Measurements from ENCODE around the gene KNL1.

KNL1 gene

DNA sequence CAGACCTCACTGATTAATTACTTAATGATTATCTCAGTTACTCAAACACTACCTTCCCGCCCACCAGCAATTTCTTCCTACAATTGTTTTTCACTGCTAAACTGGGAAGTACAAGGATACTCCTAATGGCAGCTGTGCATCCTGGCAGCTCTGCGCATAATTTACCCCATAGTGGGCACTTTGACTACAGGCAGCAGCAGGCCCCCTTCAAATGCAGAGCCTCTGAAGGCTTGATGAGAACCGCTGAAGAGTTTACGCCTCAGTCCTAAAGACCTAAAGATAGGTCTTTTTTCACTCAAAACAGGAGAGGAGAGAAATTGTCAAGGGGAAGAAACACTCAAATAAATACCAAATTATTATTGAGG, 39.9 kb upstream of the KNL1 start:
- TF ChIP-seq, protein P1, sequence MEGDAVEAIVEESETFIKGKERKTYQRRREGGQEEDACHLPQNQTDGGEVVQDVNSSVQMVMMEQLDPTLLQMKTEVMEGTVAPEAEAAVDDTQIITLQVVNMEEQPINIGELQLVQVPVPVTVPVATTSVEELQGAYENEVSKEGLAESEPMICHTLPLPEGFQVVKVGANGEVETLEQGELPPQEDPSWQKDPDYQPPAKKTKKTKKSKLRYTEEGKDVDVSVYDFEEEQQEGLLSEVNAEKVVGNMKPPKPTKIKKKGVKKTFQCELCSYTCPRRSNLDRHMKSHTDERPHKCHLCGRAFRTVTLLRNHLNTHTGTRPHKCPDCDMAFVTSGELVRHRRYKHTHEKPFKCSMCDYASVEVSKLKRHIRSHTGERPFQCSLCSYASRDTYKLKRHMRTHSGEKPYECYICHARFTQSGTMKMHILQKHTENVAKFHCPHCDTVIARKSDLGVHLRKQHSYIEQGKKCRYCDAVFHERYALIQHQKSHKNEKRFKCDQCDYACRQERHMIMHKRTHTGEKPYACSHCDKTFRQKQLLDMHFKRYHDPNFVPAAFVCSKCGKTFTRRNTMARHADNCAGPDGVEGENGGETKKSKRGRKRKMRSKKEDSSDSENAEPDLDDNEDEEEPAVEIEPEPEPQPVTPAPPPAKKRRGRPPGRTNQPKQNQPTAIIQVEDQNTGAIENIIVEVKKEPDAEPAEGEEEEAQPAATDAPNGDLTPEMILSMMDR (IDR thresholded peaks at IDR 0.05; ENCODE audit: low read depth, low read length, missing control alignments): no peak
- no peak overlapping the region for H3K4me3 ChIP-seq (ENCODE audit: low read depth, low read length)
- in situ Hi-C loops (cut with HindIII; ENCODE audit: low pct_ligation_motif_present, low sequenced_read_pairs): no loop called here
- H3K27me3 ChIP-seq (replicated peaks): no peaks in the 10 kb centered on the region
- H3K27ac ChIP-seq: no peak overlapping the region
- DNase-seq: no peak
- H3K36me3 ChIP-seq (replicated peaks): peaks cover 28% of the 10 kb centered on the region

- no peak for DNase-seq
- Histone ChIP-seq H3K36me3 (replicated peaks) (peaks cover 22% of the 10 kb centered on the region), H3K4me3 (ENCODE audit: low read depth, low read length) (no peak overlapping the region), H3K27me3 (replicated peaks) (no peaks in the 10 kb centered on the region), H3K27ac (no peak overlapping the region)
- TF ChIP-seq, protein P1 (IDR thresholded peaks at IDR 0.05; ENCODE audit: low read depth, low read length, missing control alignments): no peak
- in situ Hi-C loops (cut with HindIII; ENCODE audit: low pct_ligation_motif_present, low sequenced_read_pairs): no loop called here
These were observed 38.2 kb upstream of the KNL1 start for GRCh38 chr15:40555876-40556275.

GRCh38 chr15:40558952-40559742, 34.9 kb upstream of the KNL1 start:
- in situ Hi-C loops (cut with HindIII; ENCODE audit: low pct_ligation_motif_present, low sequenced_read_pairs): no loop called here
- no peak for DNase-seq
- no peak overlapping the region for H3K27ac ChIP-seq
- peaks cover 14% of the 10 kb centered on the region for H3K36me3 ChIP-seq (replicated peaks)
- no peak overlapping the region for H3K4me3 ChIP-seq (ENCODE audit: low read depth, low read length)
- TF ChIP-seq, protein P1 (IDR thresholded peaks at IDR 0.05; ENCODE audit: low read depth, low read length, missing control alignments): no peak
- no peaks in the 10 kb centered on the region for H3K27me3 ChIP-seq (replicated peaks)

GRCh38 chr15:40562691-40563090, 31.4 kb upstream of the KNL1 start:
- Histone ChIP-seq H3K27me3 (replicated peaks) (no peaks in the 10 kb centered on the region), H3K27ac (no peak overlapping the region), H3K36me3 (replicated peaks) (peaks cover 4% of the 10 kb centered on the region), H3K4me3 (ENCODE audit: low read depth, low read length) (no peak overlapping the region)
- no peak for DNase-seq
- in situ Hi-C loops (cut with HindIII; ENCODE audit: low pct_ligation_motif_present, low sequenced_read_pairs): no loop called here
- TF ChIP-seq, protein P1 (IDR thresholded peaks at IDR 0.05; ENCODE audit: low read depth, low read length, missing control alignments): no peak

DNA sequence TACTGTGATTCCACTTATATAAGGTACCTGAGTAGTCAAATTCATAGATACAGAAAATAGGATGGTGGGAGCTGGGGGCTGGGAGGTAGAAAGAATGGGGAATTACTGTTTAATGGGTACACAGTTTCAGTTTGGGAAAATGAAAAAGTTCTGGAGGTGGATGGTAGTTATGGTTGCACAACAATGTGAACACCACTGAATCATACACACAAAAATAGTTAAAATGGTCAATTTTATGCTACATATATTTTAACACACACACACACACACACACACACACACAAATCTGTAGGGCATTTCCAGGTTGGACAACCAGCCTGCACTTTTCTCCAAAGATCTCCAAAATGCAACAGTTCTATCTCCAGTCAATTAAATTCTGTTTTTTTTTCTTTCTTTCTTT, 30.6 kb upstream of the KNL1 start:
- DNase-seq: no peak
- Histone ChIP-seq H3K36me3 (replicated peaks) (peaks cover 4% of the 10 kb centered on the region), H3K4me3 (ENCODE audit: low read depth, low read length) (no peak overlapping the region), H3K27me3 (replicated peaks) (no peaks in the 10 kb centered on the region), H3K27ac (no peak overlapping the region)
- in situ Hi-C loops (cut with HindIII; ENCODE audit: low pct_ligation_motif_present, low sequenced_read_pairs): no loop called here
- TF ChIP-seq, protein P1 (IDR thresholded peaks at IDR 0.05; ENCODE audit: low read depth, low read length, missing control alignments): no peak
